ENCODE results near the gene RAD1. TPM values are rescaled to one million over a fixed set of nuclear protein-coding genes. Genes with fewer than 3 reads are reported as not detected.

The RAD1 gene
- total RNA-seq, 1 experiment from 2014 or later, result 24.8 TPM

- ATAC-seq, result no peak
- H4K20me1 ChIP-seq (ENCODE audit: insufficient read depth), result no peaks in the 10 kb centered on the region
- no TSS peak for BruUV-seq (replicated peaks)
- no peak overlapping the region for H3K4me3 ChIP-seq (replicated peaks in 1 of 2; ENCODE audit: low read depth in 1 of 2, low read length in 2 of 2)
- no peaks in the 10 kb centered on the region; a peak in 1 of 4 replicates for H3K36me3 ChIP-seq (ENCODE audit: control insufficient read depth in 1 of 2, insufficient read depth in 2 of 2, low read length in 2 of 2)
- no peak overlapping the region for H3K9ac ChIP-seq (ENCODE audit: low read length)
- H3K4me1 ChIP-seq (ENCODE audit: control insufficient read depth in 1 of 2, insufficient read depth in 2 of 2, low read length in 2 of 2), result no peaks in the 10 kb centered on the region
- no peak overlapping the region for H3K4me2 ChIP-seq (ENCODE audit: low read length)
- intact Hi-C loops (cut with micrococcal nuclease), result no loop called here
- H3K9me2 ChIP-seq (ENCODE audit: insufficient read depth), result no peaks in the 10 kb centered on the region
- no peaks in the 10 kb centered on the region for H3K9me3 ChIP-seq (ENCODE audit: control insufficient read depth in 1 of 2, insufficient read depth in 1 of 2, low read depth in 1 of 2, low read length in 2 of 2)
- H3K79me2 ChIP-seq (ENCODE audit: insufficient read depth, low read length), result no peaks in the 10 kb centered on the region
- H3K27ac ChIP-seq (ENCODE audit: low read depth, low read length), result no peak overlapping the region
- POLR2A ChIA-PET, result no interaction called here
- TF ChIP-seq POLR2A (IDR thresholded peaks at IDR 0.05; ENCODE audit: borderline replicate concordance, extremely low read depth, insufficient read depth, insufficient read length), result no peak
- TF ChIP-seq REST (IDR thresholded peaks at IDR 0.05; ENCODE audit: low read depth), result no peak
- no peak for TF ChIP-seq RAD21 (IDR thresholded peaks at IDR 0.05; ENCODE audit: low read depth)
- TF ChIP-seq JUND (IDR thresholded peaks at IDR 0.05), result no peak
- TF ChIP-seq EGR1 (IDR thresholded peaks at IDR 0.05; ENCODE audit: low read depth), result no peak
- no peak for TF ChIP-seq ZBTB33 (IDR thresholded peaks at IDR 0.05; ENCODE audit: extremely low read depth, insufficient replicate concordance, low read length)
- TF ChIP-seq FOSL1 (IDR thresholded peaks at IDR 0.05; ENCODE audit: low read depth), result no peak
- no peak for TF ChIP-seq SP1 (IDR thresholded peaks at IDR 0.05; ENCODE audit: low read depth)
- TF ChIP-seq ZFX (IDR thresholded peaks at IDR 0.05), result no peak
- no peak for TF ChIP-seq SRF (IDR thresholded peaks at IDR 0.05; ENCODE audit: low read depth)
- no peak for TF ChIP-seq EZH2 (IDR thresholded peaks at IDR 0.05)
- TF ChIP-seq CTCF (IDR thresholded peaks at IDR 0.05 in 2 of 3, conservative IDR thresholded peaks at IDR 0.05 in 1 of 3; ENCODE audit: borderline replicate concordance in 1 of 3, insufficient read depth in 1 of 3, low read depth in 2 of 3, low read length in 2 of 3), result no peak
- H3K27me3 ChIP-seq (ENCODE audit: insufficient read depth, low read length), result no peaks in the 10 kb centered on the region
- CTCF ChIA-PET, result no interaction called here
- no peak overlapping the region for H2AFZ ChIP-seq (ENCODE audit: low read depth, low read length, poor library complexity, severe bottlenecking)
- RAD21 ChIA-PET (ENCODE audit: low non-redundant PET in 1 of 2, low total read pairs in 2 of 2, uncharacterized antibody in 2 of 2, unreplicated experiment in 2 of 2), result no interaction called here
- no peak for DNase-seq (ENCODE audit: low read depth, low spot score)
Measured at GRCh38 chr5:34859253-34859652, 56.1 kb downstream of the RAD1 start.

Data from HCT116 (cell line).